ENCODE results near the gene PML.
"Not testable (repeated sequence)": the region's sequence is repeated elsewhere in the genome, so short reads cannot be mapped to it uniquely, and the experiment has no call there.

Gene PML

GRCh38 chr15:73959801-73960200 is 34.7 kb upstream of the PML start:
- Histone ChIP-seq H3K4me3 (ENCODE audit: low read depth, low read length) (no peak overlapping the region), H3K27ac (no peak overlapping the region), H3K27me3 (replicated peaks) (no peaks in the 10 kb centered on the region), H3K36me3 (replicated peaks) (no peaks in the 10 kb centered on the region)
- DNase-seq: no peak
- TF ChIP-seq, protein P1, sequence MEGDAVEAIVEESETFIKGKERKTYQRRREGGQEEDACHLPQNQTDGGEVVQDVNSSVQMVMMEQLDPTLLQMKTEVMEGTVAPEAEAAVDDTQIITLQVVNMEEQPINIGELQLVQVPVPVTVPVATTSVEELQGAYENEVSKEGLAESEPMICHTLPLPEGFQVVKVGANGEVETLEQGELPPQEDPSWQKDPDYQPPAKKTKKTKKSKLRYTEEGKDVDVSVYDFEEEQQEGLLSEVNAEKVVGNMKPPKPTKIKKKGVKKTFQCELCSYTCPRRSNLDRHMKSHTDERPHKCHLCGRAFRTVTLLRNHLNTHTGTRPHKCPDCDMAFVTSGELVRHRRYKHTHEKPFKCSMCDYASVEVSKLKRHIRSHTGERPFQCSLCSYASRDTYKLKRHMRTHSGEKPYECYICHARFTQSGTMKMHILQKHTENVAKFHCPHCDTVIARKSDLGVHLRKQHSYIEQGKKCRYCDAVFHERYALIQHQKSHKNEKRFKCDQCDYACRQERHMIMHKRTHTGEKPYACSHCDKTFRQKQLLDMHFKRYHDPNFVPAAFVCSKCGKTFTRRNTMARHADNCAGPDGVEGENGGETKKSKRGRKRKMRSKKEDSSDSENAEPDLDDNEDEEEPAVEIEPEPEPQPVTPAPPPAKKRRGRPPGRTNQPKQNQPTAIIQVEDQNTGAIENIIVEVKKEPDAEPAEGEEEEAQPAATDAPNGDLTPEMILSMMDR (IDR thresholded peaks at IDR 0.05; ENCODE audit: low read depth, low read length, missing control alignments): no peak
- in situ Hi-C loops (cut with HindIII; ENCODE audit: low pct_ligation_motif_present, low sequenced_read_pairs): no loop called here

- H3K27me3 ChIP-seq (replicated peaks); H3K4me3 ChIP-seq (ENCODE audit: low read depth, low read length); H3K36me3 ChIP-seq (replicated peaks); H3K27ac ChIP-seq; in situ Hi-C loops (cut with HindIII; ENCODE audit: low pct_ligation_motif_present, low sequenced_read_pairs); DNase-seq: not testable (repeated sequence)
These were observed 33.9 kb upstream of the PML start for GRCh38 chr15:73960472-73961070.

DNA sequence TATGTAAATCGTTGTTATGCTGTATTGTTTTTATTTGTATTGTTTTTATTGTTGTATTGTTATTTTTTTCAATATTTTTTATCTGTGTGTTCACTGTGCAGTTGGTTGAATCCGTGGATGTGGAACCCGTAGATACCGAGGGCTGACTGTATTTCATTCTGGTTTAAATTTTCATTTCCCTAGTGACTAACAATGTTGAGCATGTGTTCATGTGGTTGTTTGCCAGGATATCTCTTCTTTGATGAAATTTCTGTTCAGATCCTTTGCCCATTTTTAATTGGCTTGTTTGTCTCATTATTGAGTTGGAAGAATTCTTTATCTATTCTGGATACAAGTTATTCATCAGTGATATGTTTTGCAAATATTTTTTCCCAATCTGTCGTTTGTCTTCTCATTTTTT is 32.1 kb upstream of the PML start:
- DNase-seq: no peak
- TF ChIP-seq, protein P1 (IDR thresholded peaks at IDR 0.05; ENCODE audit: low read depth, low read length, missing control alignments): no peak
- no peak overlapping the region for H3K4me3 ChIP-seq (ENCODE audit: low read depth, low read length)
- H3K27me3 ChIP-seq (replicated peaks): no peaks in the 10 kb centered on the region
- H3K36me3 ChIP-seq (replicated peaks): no peaks in the 10 kb centered on the region
- no peak overlapping the region for H3K27ac ChIP-seq
- in situ Hi-C loops (cut with HindIII; ENCODE audit: low pct_ligation_motif_present, low sequenced_read_pairs): no loop called here

DNA sequence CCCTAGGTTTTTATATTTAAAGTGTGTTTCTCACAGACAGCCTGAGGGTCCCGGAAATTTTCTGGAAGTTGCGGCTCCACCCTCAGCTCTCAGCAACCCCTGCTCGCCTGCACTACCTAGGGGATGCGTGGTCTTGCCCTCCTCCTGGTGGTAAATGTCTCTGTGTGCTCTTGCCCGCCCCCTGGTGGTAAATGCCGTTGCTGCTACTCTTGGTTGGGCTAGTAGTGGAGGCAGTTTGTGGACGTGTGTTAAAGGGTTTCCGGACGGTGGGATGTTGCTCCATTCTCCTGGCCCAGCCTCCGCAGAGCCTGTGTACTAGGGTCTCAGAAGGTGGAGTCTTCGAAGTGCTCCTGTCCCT is 29.8 kb upstream of the PML start:
- TF ChIP-seq, protein P1 (IDR thresholded peaks at IDR 0.05; ENCODE audit: low read depth, low read length, missing control alignments): peak; percentile 99
- peak; percentile 76 for DNase-seq
- Histone ChIP-seq H3K27me3 (replicated peaks) (no peaks in the 10 kb centered on the region), H3K27ac (no peak overlapping the region), H3K36me3 (replicated peaks) (no peaks in the 10 kb centered on the region), H3K4me3 (ENCODE audit: low read depth, low read length) (peak overlapping the region; percentile 20)
- in situ Hi-C loops (cut with HindIII; ENCODE audit: low pct_ligation_motif_present, low sequenced_read_pairs): no loop called here

DNA sequence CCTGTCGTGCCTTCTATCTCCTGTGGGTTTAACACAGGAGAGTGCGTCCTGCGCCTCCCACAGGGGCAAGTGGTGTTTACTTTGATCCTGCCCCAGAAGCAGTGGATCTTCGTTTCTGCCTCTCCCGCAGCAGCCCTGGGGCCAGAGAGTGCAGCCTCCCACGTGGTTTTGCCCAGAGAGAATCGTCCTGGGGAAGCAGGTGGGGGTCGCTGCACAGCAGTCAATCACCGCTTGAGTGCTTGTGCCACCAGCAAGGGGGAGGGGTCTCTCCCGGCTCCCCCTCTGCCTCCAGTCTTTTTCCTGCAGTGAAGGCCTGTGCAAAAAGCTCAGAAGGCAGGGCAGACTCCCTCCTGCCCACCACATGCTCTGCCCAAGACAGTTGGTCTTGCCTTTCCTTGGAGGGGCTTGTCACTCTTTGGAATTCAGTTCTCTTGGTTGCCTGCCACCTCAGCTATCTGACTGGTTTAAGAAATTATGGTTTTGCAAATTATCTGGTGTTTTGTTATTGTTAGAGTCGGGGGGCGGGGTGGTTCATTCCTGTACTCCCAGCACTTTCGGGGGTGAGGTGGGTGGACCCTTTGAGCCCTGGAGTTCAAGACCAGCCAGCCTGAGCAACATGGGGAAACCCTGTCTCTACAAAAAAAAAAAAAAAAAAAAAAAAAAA is 29.3 kb upstream of the PML start:
- DNase-seq: no peak
- H3K4me3 ChIP-seq (ENCODE audit: low read depth, low read length): peak overlapping the region; percentile 20
- in situ Hi-C loops (cut with HindIII; ENCODE audit: low pct_ligation_motif_present, low sequenced_read_pairs): no loop called here
- TF ChIP-seq, protein P1 (IDR thresholded peaks at IDR 0.05; ENCODE audit: low read depth, low read length, missing control alignments): no peak
- H3K36me3 ChIP-seq (replicated peaks): no peaks in the 10 kb centered on the region
- no peaks in the 10 kb centered on the region for H3K27me3 ChIP-seq (replicated peaks)
- H3K27ac ChIP-seq: no peak overlapping the region

DNA sequence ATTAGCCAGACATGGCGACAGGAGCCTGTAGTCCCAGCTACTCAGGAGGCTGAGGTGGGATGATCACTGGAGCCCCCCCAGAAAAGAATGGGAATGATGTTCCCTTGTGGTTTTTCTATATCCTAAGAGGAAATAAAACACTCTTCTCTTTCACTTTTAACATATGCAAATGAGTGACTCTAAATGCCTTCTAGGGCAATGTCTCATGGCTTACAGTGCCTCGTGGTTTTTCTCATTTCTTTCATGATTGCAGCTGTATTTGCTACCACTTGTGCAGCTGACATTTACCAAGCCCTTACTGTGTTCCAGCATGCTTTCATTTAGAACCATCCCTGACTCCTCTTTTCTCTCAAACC is 28.8 kb upstream of the PML start:
- no peak overlapping the region for H3K27ac ChIP-seq
- in situ Hi-C loops (cut with HindIII; ENCODE audit: low pct_ligation_motif_present, low sequenced_read_pairs): no loop called here
- DNase-seq: no peak
- no peaks in the 10 kb centered on the region for H3K27me3 ChIP-seq (replicated peaks)
- TF ChIP-seq, protein P1 (IDR thresholded peaks at IDR 0.05; ENCODE audit: low read depth, low read length, missing control alignments): no peak
- H3K36me3 ChIP-seq (replicated peaks): no peaks in the 10 kb centered on the region
- no peak overlapping the region for H3K4me3 ChIP-seq (ENCODE audit: low read depth, low read length)

Data from brain microvascular endothelial cell (primary cell).